AG04450 (cell line): ENCODE data around the gene CALD1. TPM values are rescaled to one million over a fixed set of nuclear protein-coding genes. Genes with fewer than 3 reads are reported as not detected.

Source experiments
- CTCF ChIA-PET: fragments of 300-600, 350-600 bp; formaldehyde crosslinking; extraction: SDS; loops from one replicate; lab custom pipeline; 2022; ENCODE audit warnings: antibody characterized with exemption, inconsistent platforms; lab: Charles Lee
- POLR2A ChIA-PET: fragments of 350-600 bp; formaldehyde crosslinking; extraction: SDS; loops from one replicate; lab custom pipeline; 2021; ENCODE audit warnings: antibody characterized with exemption, inconsistent platforms; lab: Yijun Ruan, JAX
- DNase-seq: peaks from one replicate; pipeline ENCODE4 v3.0.0-alpha.2; 2011; ENCODE audit warnings: low read depth, low spot score
- H3K27ac ChIP-seq: one replicate; pipeline ENCODE4 v1.5.1; 2012; ENCODE audit warnings: low read depth, low read length, control low read depth
- H3K27me3 ChIP-seq: one replicate; pipeline ENCODE4 v1.6.0; 2012; ENCODE audit warnings: low read length; ENCODE audit not compliant: control insufficient read depth, insufficient read depth
- H3K4me3 ChIP-seq: 2 replicates; pipeline ENCODE4 v1.5.1; 2011; ENCODE audit warnings: mild to moderate bottlenecking, low read depth, low read length, control low read depth
- H3K9me3 ChIP-seq: 2 replicates; pipeline ENCODE4 v1.5.1; 2012; ENCODE audit warnings: low read length; ENCODE audit not compliant: control insufficient read depth, insufficient read depth
- polyA plus RNA-seq: library from polyadenylated mRNA; depleted of rRNA; stranded (reverse); fragments of >200 nt; gene quantifications from 2 replicates; pipeline ENCODE4 v1.2.3, GENCODE V29; 2011
- TF ChIP-seq, protein P1 (sequence below): IDR thresholded peaks from 2 replicates; pipeline ENCODE4 v1.5.1; 2011; ENCODE audit warnings: low read depth, low read length, control low read depth, inconsistent platforms

Gene CALD1
- polyA plus RNA-seq, 1 experiment, result 804 TPM

DNA sequence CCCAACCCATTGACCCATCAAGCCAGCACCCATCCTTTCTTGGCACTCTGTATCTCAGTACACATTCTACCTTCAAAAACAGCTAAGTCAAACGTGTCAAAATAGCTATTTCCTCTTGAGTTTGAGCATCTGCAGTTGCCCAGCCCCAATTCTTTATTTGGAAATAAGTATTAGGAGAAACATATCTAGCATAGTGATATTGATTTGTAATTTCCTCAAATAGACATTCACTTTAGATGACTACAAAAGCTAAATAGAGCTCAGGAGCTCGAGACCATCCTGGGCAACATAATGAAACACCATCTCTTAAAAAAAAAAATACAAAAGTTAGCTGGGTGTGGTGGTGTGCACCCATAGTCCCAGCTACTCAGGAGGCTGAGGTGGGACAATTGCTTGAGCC lies 147.6 kb downstream of the CALD1 start:
- POLR2A ChIA-PET, result no interaction called here
- no peak for DNase-seq
- H3K27me3 ChIP-seq, result no peaks in the 10 kb centered on the region
- H3K27ac ChIP-seq, result no peak overlapping the region
- H3K9me3 ChIP-seq, result no peaks in the 10 kb centered on the region
- no peak overlapping the region for H3K4me3 ChIP-seq
- TF ChIP-seq, protein P1, sequence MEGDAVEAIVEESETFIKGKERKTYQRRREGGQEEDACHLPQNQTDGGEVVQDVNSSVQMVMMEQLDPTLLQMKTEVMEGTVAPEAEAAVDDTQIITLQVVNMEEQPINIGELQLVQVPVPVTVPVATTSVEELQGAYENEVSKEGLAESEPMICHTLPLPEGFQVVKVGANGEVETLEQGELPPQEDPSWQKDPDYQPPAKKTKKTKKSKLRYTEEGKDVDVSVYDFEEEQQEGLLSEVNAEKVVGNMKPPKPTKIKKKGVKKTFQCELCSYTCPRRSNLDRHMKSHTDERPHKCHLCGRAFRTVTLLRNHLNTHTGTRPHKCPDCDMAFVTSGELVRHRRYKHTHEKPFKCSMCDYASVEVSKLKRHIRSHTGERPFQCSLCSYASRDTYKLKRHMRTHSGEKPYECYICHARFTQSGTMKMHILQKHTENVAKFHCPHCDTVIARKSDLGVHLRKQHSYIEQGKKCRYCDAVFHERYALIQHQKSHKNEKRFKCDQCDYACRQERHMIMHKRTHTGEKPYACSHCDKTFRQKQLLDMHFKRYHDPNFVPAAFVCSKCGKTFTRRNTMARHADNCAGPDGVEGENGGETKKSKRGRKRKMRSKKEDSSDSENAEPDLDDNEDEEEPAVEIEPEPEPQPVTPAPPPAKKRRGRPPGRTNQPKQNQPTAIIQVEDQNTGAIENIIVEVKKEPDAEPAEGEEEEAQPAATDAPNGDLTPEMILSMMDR, result no peak
- CTCF ChIA-PET, result interaction anchor here (0.6 to 1.1 kb wide), 2 partner anchors 94 to 237 kb away, joined by 3 to 5 read pairs; no protein-coding TSS in a partner anchor

DNA sequence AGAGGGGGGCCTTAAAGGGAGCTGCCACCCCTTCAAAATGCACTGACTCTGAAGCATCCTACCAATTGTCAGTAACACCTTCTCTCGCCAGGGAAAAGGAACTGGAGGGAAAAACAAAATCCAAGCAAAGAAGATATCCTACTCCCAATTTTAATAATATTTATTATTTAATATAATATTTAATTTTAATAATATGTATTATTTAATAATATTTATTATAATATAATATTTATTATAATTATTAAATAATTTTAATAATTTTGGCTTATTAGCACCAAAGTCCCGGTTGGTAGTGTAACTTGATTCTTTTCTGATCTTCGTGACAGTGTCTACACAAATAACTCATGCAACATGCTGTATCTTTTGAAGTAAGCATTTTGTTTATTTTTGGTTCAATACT lies 148.3 kb downstream of the CALD1 start:
- Histone ChIP-seq H3K27ac (no peak overlapping the region), H3K4me3 (no peak overlapping the region), H3K27me3 (no peaks in the 10 kb centered on the region), H3K9me3 (no peaks in the 10 kb centered on the region)
- TF ChIP-seq, protein P1, result no peak
- ChIA-PET POLR2A (interaction anchor here (0.6 kb wide), 1 partner anchor 176 kb away, joined by 4 read pairs; no protein-coding TSS in a partner anchor), CTCF (interaction anchor here (0.6 to 1.1 kb wide), 2 partner anchors 94 to 237 kb away, joined by 3 to 5 read pairs; no protein-coding TSS in a partner anchor)
- no peak for DNase-seq

- CTCF ChIA-PET, result no interaction called here
- Histone ChIP-seq H3K9me3 (no peaks in the 10 kb centered on the region), H3K27me3 (no peaks in the 10 kb centered on the region), H3K4me3 (no peak overlapping the region), H3K27ac (no peak overlapping the region)
- DNase-seq, result no peak
- POLR2A ChIA-PET, result interaction anchor here (0.7 kb wide), 1 partner anchor 236 kb away, joined by 5 read pairs; no protein-coding TSS in a partner anchor
- TF ChIP-seq, protein P1, result no peak
Observed at GRCh38 chr7:134928554-134928953, 149.1 kb downstream of the CALD1 start.

DNA sequence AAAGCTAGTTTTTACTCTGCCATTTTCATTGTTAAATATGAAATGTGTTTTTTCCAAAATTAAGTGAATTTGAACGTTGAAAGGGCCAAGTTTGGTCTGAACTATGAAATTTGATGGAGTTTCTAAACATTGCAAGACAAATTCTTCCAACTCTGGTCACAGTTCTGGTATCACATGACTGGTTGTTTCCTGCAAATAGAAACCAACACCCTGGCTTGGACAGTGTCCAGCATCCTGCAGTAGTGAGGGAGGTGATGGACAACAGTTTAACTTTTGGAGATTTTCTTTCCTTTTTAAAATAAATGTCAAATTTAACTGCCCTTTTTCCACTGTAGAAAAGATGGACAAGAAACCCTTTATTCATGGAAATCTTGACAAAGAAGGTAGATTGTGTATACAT lies 152.1 kb downstream of the CALD1 start:
- Histone ChIP-seq H3K27me3 (no peaks in the 10 kb centered on the region), H3K9me3 (no peaks in the 10 kb centered on the region), H3K27ac (no peak overlapping the region), H3K4me3 (no peak overlapping the region)
- no peak for DNase-seq
- ChIA-PET POLR2A (no interaction called here), CTCF (no interaction called here)
- TF ChIP-seq, protein P1, result no peak

DNA sequence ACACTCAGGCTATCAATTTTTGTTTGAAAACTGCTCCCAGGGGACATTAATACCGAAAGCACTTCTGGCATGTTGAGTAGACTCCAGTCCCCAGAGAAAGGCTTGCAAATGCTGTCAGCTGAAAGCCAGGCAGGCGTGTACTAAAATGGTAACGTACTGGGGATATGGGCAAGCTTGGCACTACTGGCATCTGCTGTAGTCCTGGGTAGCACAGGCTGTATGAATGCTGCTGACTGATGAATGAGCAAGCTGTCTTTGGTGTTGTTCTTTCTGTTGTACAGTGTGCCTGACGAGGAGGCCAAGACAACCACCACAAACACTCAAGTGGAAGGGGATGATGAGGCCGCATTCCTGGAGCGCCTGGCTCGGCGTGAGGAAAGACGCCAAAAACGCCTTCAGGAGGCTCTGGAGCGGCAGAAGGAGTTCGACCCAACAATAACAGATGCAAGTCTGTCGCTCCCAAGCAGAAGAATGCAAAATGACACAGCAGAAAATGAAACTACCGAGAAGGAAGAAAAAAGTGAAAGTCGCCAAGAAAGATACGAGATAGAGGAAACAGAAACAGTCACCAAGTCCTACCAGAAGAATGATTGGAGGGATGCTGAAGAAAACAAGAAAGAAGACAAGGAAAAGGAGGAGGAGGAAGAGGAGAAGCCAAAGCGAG lies 153.4 kb downstream of the CALD1 start:
- Histone ChIP-seq H3K27ac (peak overlapping the region; percentile 48), H3K27me3 (no peaks in the 10 kb centered on the region), H3K4me3 (no peak overlapping the region; the same call in 1 of the 2 replicates), H3K9me3 (no peaks in the 10 kb centered on the region)
- no peak for DNase-seq
- TF ChIP-seq, protein P1, result no peak
- ChIA-PET POLR2A (no interaction called here), CTCF (no interaction called here)
